ENCODE results near the gene ZNF341.
A peak's percentile ranks its signal among the peaks of the same experiment; 100 is the strongest.
"Not testable (repeated sequence)": the region's sequence is repeated elsewhere in the genome, so short reads cannot be mapped to it uniquely, and the experiment has no call there.

The ZNF341 gene
- 1.6 to 7.9 (median 4.3) reads per million in 18 experiments for total RNA-seq

DNA sequence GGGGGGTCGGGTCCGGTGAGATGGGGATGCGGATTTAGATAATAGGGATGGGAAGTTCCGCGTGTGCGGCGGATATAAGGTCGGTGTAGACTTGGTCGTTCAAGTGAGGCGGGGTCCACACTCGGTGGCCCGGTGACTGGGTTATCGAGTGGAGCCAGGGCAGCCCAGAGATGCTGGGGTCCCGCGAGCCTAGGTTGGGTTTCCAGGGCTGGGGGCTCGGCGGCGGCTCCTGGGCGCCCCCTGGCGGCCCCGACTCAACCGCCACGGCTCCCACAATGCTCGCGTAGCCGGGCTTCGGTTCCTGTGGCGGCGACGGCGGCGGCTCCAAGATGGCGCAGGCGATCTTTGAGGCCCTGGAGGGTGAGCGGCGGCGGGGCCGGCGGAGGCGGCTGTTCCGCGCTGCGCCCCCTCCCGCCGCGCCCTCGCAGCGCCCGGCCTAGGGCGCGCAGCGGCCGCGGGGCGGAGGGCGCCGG is at the start of gene ZNF341:
Gene ZNF341, plus strand, starts transcription at position 304 of the 473 bp plus-strand sequence. Its CDS starts 26 bp downstream, at position 330.
- DNase-seq = peak; percentile 85 to 89

- DNase-seq = no peak
These were observed 47.1 kb upstream of the ZNF341 start for GRCh38 chr20:33684533-33685327.

- peak; percentile 45 to 56 for DNase-seq
These were observed 46.3 kb upstream of the ZNF341 start for GRCh38 chr20:33685328-33686099.

DNA sequence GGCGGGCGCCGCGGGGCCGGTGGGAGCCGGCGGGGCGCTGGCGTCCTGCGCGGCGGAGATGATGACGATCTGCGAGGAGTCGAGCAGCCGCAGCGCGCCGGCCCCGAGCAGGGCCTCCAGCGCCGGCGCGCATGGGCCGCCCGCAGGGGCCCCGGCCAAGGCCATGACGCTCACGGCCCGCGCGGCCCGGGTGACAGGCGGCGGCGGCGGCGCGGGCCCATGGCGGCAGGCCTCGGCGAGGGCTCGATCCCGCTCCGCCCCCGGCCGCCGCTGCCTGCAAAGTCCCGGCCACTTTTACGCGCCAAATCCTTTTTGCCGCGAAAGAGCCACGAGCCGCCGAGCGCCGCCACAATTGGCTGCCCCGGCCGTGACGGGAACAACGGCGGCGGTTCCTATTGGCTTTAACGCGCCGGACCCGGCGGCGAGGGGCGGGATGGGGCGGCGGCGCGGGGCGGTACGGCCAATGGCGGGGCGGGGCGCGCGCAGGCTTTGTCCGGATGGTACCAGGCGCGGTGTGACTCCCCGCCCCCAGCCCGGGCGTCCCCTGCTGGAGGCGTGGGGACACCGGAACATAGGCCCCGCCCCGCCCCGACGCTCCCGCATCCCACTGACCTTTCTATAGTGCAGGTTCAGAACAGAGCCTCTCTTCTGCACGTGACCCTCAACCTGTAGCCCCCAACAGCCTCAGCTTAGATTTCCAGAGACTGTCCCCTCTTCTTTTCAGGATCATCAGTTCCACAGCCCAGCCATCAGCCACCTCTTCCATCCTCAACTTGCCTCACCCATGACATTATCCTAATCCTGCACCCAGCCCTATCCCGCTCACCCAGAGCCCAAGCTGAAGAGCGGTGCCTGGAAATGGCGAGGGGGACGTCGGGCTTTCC is 45.5 kb upstream of the ZNF341 start, which contains the start of gene E2F1:
Gene E2F1, minus strand, starts transcription at position 286 of the 884 bp plus-strand sequence. Its CDS starts 121 bp downstream, at position 165.
- DNase-seq = peak; percentile 95 to 96

GRCh38 chr20:33686984-33687366 is 44.8 kb upstream of the ZNF341 start:
- DNase-seq = no peak

- DNase-seq = peak; percentile 58 to 67
These were observed 44.4 kb upstream of the ZNF341 start for GRCh38 chr20:33687370-33687915.

DNA sequence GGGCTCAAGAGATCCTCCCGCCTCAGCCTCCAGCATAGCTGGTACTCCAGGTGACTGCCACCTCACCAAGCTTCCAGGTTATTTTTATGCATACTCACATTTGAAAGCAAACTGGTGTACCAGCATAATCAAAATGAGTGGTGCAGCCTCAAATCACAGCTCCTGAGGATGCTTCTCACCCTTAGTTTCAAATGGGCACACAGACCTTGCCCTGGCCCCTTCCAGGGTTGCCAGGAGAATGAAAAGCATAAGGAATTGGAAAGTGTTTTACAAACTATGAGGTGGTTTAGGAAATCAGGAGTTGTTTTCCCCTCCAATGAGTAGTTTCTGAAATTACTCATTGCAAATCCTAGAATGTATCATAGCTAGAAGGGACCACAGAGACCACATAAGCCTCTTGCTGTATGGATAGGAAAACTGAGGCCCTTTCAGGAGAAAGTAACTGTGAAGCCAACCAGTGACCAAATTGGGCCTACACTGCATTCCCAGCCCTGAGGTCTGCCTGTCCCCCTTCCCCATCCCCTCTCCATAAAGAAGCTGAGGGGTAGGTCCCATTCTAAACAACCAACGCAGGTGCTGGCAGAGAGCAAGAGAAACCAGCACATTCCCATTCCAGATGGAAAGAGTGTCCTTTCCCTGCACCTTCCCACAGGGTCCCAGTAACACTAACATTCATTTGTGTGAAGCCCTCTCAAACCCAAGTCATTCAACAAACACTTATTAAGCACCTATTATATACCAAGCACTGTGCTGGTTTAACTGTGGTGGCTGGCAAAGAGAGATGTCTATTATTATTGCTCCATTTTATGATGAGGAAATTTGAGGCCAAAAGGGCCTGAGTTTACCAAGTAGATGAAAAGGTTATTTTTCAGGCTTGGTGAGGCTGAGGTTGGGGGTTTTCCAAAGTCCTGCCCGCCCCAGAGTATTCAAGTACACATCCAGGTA is 43.5 kb upstream of the ZNF341 start:
- DNase-seq = no peak

DNA sequence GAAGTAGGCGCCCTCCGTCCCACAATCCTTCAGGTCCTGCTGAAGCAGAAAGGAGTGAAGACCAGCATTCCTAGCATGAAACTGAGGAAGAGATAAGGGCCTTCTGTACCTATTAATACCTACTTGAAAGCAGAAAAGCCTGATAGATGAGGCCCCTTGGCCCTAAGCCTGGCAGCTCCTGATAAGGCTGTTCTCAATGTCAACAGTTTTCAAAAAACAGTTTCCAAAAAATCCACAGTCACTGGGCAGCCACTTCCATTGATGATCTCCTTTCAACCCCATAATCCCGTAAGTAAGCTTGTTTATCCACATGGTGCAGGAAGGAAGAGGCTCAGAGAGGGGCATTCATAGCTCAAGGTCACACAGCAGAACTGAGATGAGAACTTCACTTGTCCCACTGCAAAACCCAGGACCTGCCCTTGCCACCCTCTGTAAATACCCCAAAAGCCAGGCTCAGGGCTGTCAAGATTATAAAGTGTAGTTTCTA is 42.8 kb upstream of the ZNF341 start:
- DNase-seq = no peak

GRCh38 chr20:33689493-33689892 is 42.3 kb upstream of the ZNF341 start:
- DNase-seq = no peak

DNA sequence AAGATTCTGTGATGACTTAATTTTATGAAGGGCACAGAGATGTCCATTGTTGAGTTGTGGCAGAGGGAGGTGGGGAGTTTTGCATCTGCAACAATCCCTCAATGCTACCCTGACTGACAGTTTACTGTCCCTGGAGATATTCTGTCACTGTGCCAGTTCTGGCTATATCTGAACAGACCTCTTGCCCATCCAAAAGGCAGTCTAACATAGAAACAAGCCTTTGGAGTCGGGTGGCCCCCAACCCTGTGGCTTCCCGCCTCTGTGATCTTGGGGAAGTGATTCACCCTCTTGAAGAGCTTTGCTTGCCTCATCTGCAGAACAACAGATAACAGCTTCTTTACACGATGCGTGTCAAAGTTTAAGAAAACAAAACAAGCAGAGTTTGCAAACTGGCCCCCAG is 41.8 kb upstream of the ZNF341 start:
- DNase-seq = peak; percentile 46 to 73

GRCh38 chr20:33693289-33693688 is 38.5 kb upstream of the ZNF341 start:
- no peak for DNase-seq

DNA sequence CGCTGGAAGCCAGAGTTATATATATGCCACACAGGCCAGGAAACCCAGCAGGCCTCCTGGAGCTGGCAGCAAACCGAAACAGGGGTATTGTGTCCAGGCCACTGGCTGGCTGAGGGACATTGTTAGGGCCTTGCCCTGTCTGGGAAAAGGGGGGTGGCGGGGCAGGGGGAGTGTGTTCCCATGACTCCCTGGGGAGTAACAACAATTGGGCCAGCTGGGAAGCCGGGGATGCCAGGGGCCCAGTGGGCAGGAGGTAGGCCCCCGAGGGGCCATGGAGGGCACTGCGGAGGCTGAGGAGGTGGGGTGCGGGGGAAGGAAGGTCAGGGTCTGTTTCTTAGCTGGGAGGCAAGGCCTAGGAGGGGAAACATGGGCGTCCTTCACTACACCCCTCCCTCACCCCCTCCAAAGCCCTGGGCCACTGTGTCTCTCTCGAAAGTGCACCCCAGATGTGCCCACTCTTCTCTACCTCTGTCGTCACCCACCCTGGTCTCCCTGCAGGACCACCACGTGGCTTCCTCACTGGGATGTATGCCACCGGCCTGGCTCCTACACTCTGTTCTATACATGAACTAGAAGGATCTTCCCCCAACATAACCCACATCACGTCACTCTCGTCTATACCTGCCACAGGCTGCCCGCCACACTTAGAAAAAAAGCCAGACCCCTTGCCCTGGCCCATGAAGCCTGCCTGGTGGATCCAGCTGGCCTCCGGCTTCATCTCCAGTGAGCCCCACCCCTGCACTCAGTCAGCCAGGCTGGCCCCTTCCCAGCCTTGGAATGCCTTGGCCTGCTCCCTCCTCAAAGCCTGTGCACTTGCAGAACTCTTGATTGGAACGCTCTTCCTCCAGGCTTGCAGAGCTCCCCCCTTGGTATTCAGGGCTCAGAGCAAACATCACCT is 37.8 kb upstream of the ZNF341 start:
- no peak for DNase-seq

- DNase-seq = no peak
These were observed 37.2 kb upstream of the ZNF341 start for GRCh38 chr20:33694639-33695012.

DNA sequence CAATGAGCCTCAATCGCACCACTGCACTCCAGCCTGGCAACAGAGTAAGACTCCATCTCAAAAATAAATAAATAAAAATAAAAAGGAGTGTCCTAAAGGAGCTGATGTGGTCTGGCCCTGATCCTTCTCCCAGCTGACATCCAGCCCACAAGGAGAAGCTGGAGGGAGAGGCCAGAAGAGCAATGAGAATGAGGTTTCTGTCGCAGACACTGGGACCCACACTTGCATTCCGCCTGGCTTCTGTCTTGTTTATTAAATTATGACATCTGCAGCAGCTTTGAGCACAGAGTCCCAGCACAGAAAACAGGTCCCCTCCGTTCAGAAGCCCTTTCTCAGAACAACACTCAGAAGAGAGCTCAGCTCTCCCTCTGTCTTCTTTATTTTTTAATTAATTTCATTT is 35.3 kb upstream of the ZNF341 start:
- DNase-seq = no peak

DNA sequence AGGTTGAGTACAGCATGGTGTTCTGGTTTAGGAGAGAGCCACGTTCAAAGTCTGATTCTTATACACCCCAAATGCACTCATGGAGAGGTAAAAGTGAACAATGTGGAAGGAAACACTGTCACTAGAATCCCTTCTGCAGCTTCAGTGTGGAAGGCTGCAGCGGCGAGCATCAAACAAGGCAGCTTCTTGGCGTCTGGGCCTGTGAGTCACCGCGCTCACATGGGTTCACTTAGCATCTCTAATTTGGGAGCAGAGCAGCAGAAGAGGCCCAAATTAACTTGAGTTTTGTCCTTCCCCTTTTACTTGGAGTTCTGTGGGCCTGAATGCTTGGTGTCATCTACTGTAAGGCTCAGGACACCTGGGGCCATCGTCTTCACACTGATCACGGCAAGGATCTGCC is 34.7 kb upstream of the ZNF341 start:
- DNase-seq = no peak

- DNase-seq = not testable (repeated sequence)
These were observed 32.8 kb upstream of the ZNF341 start for GRCh38 chr20:33698966-33699365.

DNA sequence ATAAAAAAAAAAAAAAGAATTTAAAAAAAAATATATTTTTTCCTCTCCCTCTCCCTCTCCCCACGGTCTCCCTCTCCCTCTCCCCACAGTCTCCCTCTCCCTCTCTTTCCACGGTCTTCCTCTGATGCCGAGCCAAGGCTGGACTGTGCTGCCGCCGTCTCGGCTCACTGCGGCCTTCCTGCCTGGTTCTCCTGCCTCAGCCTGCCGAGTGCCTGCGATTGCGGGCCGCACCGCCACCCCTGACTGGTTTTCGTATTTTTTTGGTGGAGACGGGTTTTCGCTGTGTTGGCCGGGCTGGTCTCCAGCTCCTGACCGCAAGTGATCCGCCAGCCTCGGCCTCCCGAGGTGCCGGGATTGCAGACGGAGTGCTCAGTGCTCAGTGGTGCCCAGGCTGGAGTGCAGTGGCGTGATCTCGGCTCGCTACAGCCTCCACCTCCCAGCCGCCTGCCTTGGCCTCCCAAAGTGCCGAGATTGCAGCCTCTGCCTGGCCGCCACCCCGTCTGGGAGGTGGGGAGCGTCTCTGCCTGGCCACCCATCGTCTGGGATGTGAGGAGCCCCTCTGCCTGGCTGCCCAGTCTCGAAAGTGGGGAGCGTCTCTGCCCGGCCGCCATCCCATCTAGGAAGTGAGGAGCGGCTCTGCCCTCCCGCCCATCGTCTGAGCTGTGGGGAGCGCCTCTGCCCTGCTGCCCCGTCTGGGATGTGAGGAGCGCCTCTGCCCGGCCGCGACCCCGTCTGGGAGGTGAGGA is 30.9 kb upstream of the ZNF341 start:
- not testable (repeated sequence) for DNase-seq

GRCh38 chr20:33701629-33702450 is 30.0 kb upstream of the ZNF341 start:
- DNase-seq = no peak

All from inflammatory macrophage (primary cell).